Activated CD4-positive, alpha-beta memory T cell treated with anti-CD3 and anti-CD28 coated beads for 36 hours (primary cell): ENCODE results near the gene TTLL11. TPM values are rescaled to one million over a fixed set of nuclear protein-coding genes. Genes with fewer than 3 reads are reported as not detected.
"Not testable (repeated sequence)": the region's sequence is repeated elsewhere in the genome, so short reads cannot be mapped to it uniquely, and the experiment has no call there.

Experiments
- CTCF ChIA-PET: fragments of 350-600 bp; sonication (Branson Sonifier 250); formaldehyde crosslinking; loops from one replicate; lab custom pipeline; 2021; ENCODE audit warnings: antibody characterized with exemption, inconsistent platforms; lab: Charles Lee
- POLR2A ChIA-PET: fragments of 350-600 bp; sonication (Branson Sonifier 250); formaldehyde crosslinking; loops from one replicate; lab custom pipeline; 2021; ENCODE audit warnings: antibody characterized with exemption; lab: Charles Lee
- DNase-seq: peaks from one replicate; pipeline ENCODE4 v3.0.0-alpha.2; 2020
- H3K27ac Mint-ChIP-seq: one replicate; pipeline ENCODE4 v1.8.0; 2021; ENCODE audit warnings: mixed read lengths
- H3K27me3 Mint-ChIP-seq: one replicate; pipeline ENCODE4 v1.8.0; 2021; ENCODE audit warnings: mixed read lengths
- H3K36me3 Mint-ChIP-seq: one replicate; pipeline ENCODE4 v1.8.0; 2021; ENCODE audit warnings: mixed read lengths
- H3K4me1 Mint-ChIP-seq: one replicate; pipeline ENCODE4 v1.8.0; 2021; ENCODE audit warnings: low read depth, mixed read lengths
- H3K4me3 Mint-ChIP-seq: one replicate; pipeline ENCODE4 v1.8.0; 2021; ENCODE audit warnings: mild to moderate bottlenecking, mixed read lengths
- H3K9me3 Mint-ChIP-seq: one replicate; pipeline ENCODE4 v1.8.0; 2021; ENCODE audit warnings: mixed read lengths
- intact Hi-C: fragments of 100-400 bp; cut with micrococcal nuclease; formaldehyde crosslinking; loops from one replicate; pipeline ENCODE4 v1.15.1; 2023
- total RNA-seq, 2 experiments: library from RNA; stranded (reverse); gene quantifications; one replicate each; pipeline ENCODE4 v1.2.3, GENCODE V29; 2021

TTLL11 gene
- total RNA-seq, 2 experiments from 2014 or later = 0.97 TPM

- peaks cover 18% of the 10 kb centered on the region for H3K4me1 Mint-ChIP-seq
- no peak for DNase-seq
- CTCF ChIA-PET = interaction anchor here (0.6 to 12.4 kb wide), 28 partner anchors 8 to 1954 kb away, joined by 3 to 365 read pairs (median 6); partner anchors contain the start of genes MRRF, PDCL, RBM18 and TTLL11
- intact Hi-C loops = no loop called here
- H3K27me3 Mint-ChIP-seq = peaks cover 35% of the 10 kb centered on the region
- no peaks in the 10 kb centered on the region for H3K36me3 Mint-ChIP-seq
- no peak overlapping the region for H3K27ac Mint-ChIP-seq
- no peaks in the 10 kb centered on the region for H3K9me3 Mint-ChIP-seq
- POLR2A ChIA-PET = no interaction called here
- H3K4me3 Mint-ChIP-seq = no peak overlapping the region
Observed at GRCh38 chr9:122124048-122124447, 30.9 kb upstream of the TTLL11 start.

GRCh38 chr9:122122903-122123632 lies 30.0 kb upstream of the TTLL11 start:
- peaks cover 18% of the 10 kb centered on the region for H3K4me1 Mint-ChIP-seq
- intact Hi-C loops = loop anchor here (1.0 to 2.0 kb wide), 2 partner anchors 24 to 436 kb away; no protein-coding TSS in a partner anchor
- H3K27me3 Mint-ChIP-seq = peaks cover 35% of the 10 kb centered on the region
- DNase-seq = peak; percentile 83
- ChIA-PET POLR2A (interaction anchor here (1.5 kb wide), 1 partner anchor 24 kb away, joined by 3 read pairs; no protein-coding TSS in a partner anchor), CTCF (interaction anchor here (0.6 to 12.4 kb wide), 33 partner anchors 11 to 705 kb away, joined by 3 to 365 read pairs (median 5); partner anchors contain the start of genes MORN5, MRRF, NDUFA8 and PDCL)
- no peak overlapping the region for H3K27ac Mint-ChIP-seq
- no peak overlapping the region for H3K4me3 Mint-ChIP-seq
- no peaks in the 10 kb centered on the region for H3K36me3 Mint-ChIP-seq
- H3K9me3 Mint-ChIP-seq = no peaks in the 10 kb centered on the region

- intact Hi-C loops = loop anchor here (2.0 kb wide), 1 partner anchor 436 kb away; no protein-coding TSS in a partner anchor
- peaks cover 33% of the 10 kb centered on the region for H3K27me3 Mint-ChIP-seq
- DNase-seq = no peak
- no peaks in the 10 kb centered on the region for H3K9me3 Mint-ChIP-seq
- no peak overlapping the region for H3K27ac Mint-ChIP-seq
- ChIA-PET CTCF (interaction anchor here (1.0 to 12.4 kb wide), 20 partner anchors 12 to 688 kb away, joined by 3 to 365 read pairs (median 6); partner anchors contain the start of genes MORN5, MRRF, NDUFA8 and RBM18), POLR2A (interaction anchor here (1.5 kb wide), 1 partner anchor 23 kb away, joined by 3 read pairs; no protein-coding TSS in a partner anchor)
- no peak overlapping the region for H3K4me3 Mint-ChIP-seq
- H3K36me3 Mint-ChIP-seq = no peaks in the 10 kb centered on the region
- peaks cover 18% of the 10 kb centered on the region for H3K4me1 Mint-ChIP-seq
Observed at GRCh38 chr9:122122468-122122867, 29.4 kb upstream of the TTLL11 start.

- Mint-ChIP-seq H3K4me3 (no peak overlapping the region), H3K27me3 (peaks cover 29% of the 10 kb centered on the region), H3K9me3 (peaks cover 5% of the 10 kb centered on the region), H3K27ac (no peak overlapping the region), H3K36me3 (no peaks in the 10 kb centered on the region), H3K4me1 (peaks cover 18% of the 10 kb centered on the region)
- ChIA-PET CTCF (interaction anchor here (1.1 to 12.4 kb wide), 13 partner anchors 12 to 689 kb away, joined by 3 to 365 read pairs (median 17); partner anchors contain the start of genes MRRF and RBM18), POLR2A (interaction anchor here (1.5 kb wide), 1 partner anchor 23 kb away, joined by 3 read pairs; no protein-coding TSS in a partner anchor)
- intact Hi-C loops = loop anchor here (2.0 kb wide), 1 partner anchor 435 kb away; no protein-coding TSS in a partner anchor
- DNase-seq = no peak
Observed at GRCh38 chr9:122121931-122122330, 28.8 kb upstream of the TTLL11 start.

GRCh38 chr9:122121391-122121790 lies 28.3 kb upstream of the TTLL11 start:
- no peak for DNase-seq
- Mint-ChIP-seq H3K9me3 (peaks cover 5% of the 10 kb centered on the region), H3K36me3 (no peaks in the 10 kb centered on the region), H3K4me1 (peaks cover 14% of the 10 kb centered on the region), H3K4me3 (no peak overlapping the region), H3K27me3 (peaks cover 25% of the 10 kb centered on the region), H3K27ac (no peak overlapping the region)
- intact Hi-C loops = no loop called here
- ChIA-PET POLR2A (no interaction called here), CTCF (interaction anchor here (1.4 to 12.4 kb wide), 7 partner anchors 11 to 264 kb away, joined by 3 to 365 read pairs (median 18); no protein-coding TSS in a partner anchor)

- H3K4me1 Mint-ChIP-seq = peaks cover 10% of the 10 kb centered on the region
- no peak overlapping the region for H3K4me3 Mint-ChIP-seq
- DNase-seq = no peak
- peaks cover 5% of the 10 kb centered on the region for H3K9me3 Mint-ChIP-seq
- intact Hi-C loops = no loop called here
- ChIA-PET CTCF (interaction anchor here (0.7 to 12.4 kb wide), 4 partner anchors 18 to 228 kb away, joined by 3 to 365 read pairs (median 158); no protein-coding TSS in a partner anchor), POLR2A (no interaction called here)
- no peak overlapping the region for H3K27ac Mint-ChIP-seq
- H3K36me3 Mint-ChIP-seq = no peaks in the 10 kb centered on the region
- peaks cover 16% of the 10 kb centered on the region for H3K27me3 Mint-ChIP-seq
Observed at GRCh38 chr9:122120316-122121071, 27.4 kb upstream of the TTLL11 start.

- no peak for DNase-seq
- intact Hi-C loops = no loop called here
- peaks cover 5% of the 10 kb centered on the region for H3K4me1 Mint-ChIP-seq
- ChIA-PET POLR2A (no interaction called here), CTCF (interaction anchor here (1.4 to 12.4 kb wide), 3 partner anchors 22 to 229 kb away, joined by 3 to 365 read pairs (median 314); no protein-coding TSS in a partner anchor)
- no peak overlapping the region for H3K4me3 Mint-ChIP-seq
- H3K36me3 Mint-ChIP-seq = no peaks in the 10 kb centered on the region
- peaks cover 5% of the 10 kb centered on the region for H3K9me3 Mint-ChIP-seq
- no peak overlapping the region for H3K27ac Mint-ChIP-seq
- peaks cover 9% of the 10 kb centered on the region for H3K27me3 Mint-ChIP-seq
Observed at GRCh38 chr9:122119721-122120120, 26.6 kb upstream of the TTLL11 start.

GRCh38 chr9:122119166-122119521 lies 26.0 kb upstream of the TTLL11 start:
- POLR2A ChIA-PET = no interaction called here
- Mint-ChIP-seq H3K27me3 (peaks cover 4% of the 10 kb centered on the region), H3K9me3 (peaks cover 5% of the 10 kb centered on the region), H3K36me3 (no peaks in the 10 kb centered on the region), H3K27ac (no peak overlapping the region), H3K4me1 (peaks cover 5% of the 10 kb centered on the region), H3K4me3 (no peak overlapping the region)
- CTCF ChIA-PET = interaction anchor here (0.7 to 12.4 kb wide), 2 partner anchors 22 to 558 kb away, joined by 3 to 365 read pairs; no protein-coding TSS in a partner anchor
- DNase-seq = no peak
- intact Hi-C loops = no loop called here

- Mint-ChIP-seq H3K27me3 (peaks cover 2% of the 10 kb centered on the region), H3K4me3 (no peak overlapping the region), H3K9me3 (peaks cover 5% of the 10 kb centered on the region), H3K4me1 (peaks cover 5% of the 10 kb centered on the region), H3K27ac (no peak overlapping the region), H3K36me3 (no peaks in the 10 kb centered on the region)
- intact Hi-C loops = no loop called here
- ChIA-PET CTCF (interaction anchor here (0.7 to 12.4 kb wide), 2 partner anchors 21 to 557 kb away, joined by 3 to 365 read pairs; no protein-coding TSS in a partner anchor), POLR2A (no interaction called here)
- no peak for DNase-seq
Observed at GRCh38 chr9:122118343-122119165, 25.4 kb upstream of the TTLL11 start.

GRCh38 chr9:122117241-122117640 lies 24.1 kb upstream of the TTLL11 start:
- CTCF ChIA-PET = interaction anchor here (1.0 to 2.7 kb wide), 4 partner anchors 15 to 234 kb away, joined by 3 to 22 read pairs (median 4); no protein-coding TSS in a partner anchor
- POLR2A ChIA-PET, H3K27me3 Mint-ChIP-seq, H3K4me1 Mint-ChIP-seq, H3K27ac Mint-ChIP-seq, DNase-seq, H3K4me3 Mint-ChIP-seq, H3K9me3 Mint-ChIP-seq, H3K36me3 Mint-ChIP-seq, intact Hi-C loops: not testable (repeated sequence)
